ENCODE results near the gene CHMP4A.

Gene CHMP4A

DNA sequence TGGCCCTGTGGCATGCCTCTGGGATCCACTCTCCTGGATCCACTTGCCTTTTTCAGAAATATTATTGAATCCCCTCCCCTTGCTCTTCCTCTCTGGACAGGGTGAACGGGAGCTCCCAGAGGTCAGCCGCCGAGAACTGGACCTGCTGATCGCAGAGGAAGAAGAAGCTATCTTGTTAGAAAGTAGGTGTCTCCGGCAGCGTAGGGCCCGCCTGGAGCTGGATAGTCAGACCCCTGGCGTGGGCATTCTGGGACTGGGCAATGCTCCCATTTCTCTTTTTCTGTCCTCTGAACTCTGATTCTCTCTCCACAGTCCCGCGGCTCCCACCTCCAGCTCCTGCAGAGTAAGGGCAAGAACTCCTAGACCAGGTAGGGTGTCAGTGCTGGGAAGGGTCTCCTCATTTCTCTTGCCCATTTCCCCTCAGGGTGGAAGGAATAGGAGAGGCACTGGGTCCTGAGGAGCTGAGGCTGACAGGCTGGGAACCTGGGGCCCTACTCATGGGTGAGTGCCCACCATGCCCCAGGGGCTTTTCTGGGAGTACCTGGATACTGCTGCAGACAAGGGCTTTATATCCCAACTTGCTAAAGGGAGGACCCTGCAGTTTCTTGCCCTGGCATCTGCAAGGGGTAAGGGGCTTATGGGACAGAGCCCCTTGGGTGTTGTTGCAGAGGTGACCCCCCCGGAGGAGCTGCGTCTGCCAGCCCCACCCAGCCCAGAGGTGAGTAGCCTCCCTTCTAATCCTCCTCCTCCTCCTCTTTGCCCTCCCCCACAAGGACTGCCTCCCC is 36.1 kb downstream of the CHMP4A start:
- DNase-seq, result no peak

DNA sequence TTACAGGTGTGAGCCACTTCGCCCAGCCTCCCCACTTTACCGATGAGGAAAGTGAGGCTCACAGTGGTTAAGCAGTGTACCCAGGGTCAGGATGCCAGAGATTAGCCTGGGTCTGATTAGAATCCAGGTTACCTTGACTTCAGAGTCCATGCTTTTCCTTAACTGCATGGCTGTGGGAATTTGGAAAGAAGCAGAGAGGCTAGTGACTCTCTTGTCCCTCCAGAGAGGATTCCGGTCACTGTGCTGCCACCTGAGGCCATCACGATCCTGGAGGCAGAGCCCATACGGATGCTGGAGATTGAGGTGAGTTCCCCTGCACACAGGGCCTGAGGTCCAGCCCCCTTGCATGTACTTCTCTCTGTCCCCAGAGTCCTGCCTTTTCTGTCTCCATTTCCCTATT is 36.7 kb downstream of the CHMP4A start:
- DNase-seq, result no peak

DNA sequence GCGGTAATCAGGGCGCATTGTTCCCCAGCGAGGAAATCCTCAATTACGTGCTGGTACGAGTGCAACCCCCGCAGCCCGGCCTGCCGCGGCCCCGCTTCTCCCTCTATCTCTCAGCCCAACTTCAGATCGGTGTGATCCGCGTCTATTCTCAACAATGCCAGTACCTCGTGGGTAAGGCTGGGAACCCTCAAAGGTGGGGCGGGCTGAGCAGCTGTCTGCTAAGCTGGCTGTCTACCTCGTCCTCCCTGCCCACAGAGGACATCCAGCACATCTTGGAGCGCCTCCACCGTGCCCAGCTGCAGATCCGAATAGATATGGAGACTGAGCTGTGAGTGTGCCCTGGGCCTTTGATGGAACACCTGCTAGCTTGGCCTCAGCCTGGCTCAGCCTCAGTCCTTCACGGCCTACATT is 40.4 kb downstream of the CHMP4A start:
- DNase-seq, result no peak

DNA sequence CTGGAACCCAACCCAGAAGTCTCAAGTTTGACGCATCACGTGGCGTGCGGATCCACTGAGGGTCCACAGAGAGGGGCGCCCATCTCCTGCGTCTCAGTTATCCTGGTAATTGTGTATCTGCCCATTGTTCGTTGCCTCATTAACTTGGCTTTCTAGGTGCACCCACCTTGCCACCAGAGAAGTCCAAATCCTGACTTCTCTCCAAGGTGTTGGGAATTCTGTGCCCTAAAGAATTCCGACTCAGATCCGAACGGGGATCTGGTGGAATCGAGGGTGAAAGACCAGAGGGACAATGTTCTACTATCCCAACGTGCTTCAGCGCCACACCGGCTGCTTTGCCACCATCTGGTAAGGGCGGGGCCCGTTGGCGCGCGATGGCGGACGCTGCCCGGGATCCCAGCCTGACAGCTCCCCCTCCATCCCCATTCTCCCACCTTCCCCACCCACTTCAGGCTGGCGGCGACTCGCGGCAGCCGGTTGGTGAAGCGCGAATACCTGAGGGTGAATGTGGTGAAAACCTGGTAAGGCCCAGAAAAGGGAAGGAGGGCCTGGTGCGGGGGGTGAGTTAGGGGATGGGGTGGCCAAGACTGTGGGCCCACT is 40.9 kb downstream of the CHMP4A start:
- peak; percentile 28 for DNase-seq

DNA sequence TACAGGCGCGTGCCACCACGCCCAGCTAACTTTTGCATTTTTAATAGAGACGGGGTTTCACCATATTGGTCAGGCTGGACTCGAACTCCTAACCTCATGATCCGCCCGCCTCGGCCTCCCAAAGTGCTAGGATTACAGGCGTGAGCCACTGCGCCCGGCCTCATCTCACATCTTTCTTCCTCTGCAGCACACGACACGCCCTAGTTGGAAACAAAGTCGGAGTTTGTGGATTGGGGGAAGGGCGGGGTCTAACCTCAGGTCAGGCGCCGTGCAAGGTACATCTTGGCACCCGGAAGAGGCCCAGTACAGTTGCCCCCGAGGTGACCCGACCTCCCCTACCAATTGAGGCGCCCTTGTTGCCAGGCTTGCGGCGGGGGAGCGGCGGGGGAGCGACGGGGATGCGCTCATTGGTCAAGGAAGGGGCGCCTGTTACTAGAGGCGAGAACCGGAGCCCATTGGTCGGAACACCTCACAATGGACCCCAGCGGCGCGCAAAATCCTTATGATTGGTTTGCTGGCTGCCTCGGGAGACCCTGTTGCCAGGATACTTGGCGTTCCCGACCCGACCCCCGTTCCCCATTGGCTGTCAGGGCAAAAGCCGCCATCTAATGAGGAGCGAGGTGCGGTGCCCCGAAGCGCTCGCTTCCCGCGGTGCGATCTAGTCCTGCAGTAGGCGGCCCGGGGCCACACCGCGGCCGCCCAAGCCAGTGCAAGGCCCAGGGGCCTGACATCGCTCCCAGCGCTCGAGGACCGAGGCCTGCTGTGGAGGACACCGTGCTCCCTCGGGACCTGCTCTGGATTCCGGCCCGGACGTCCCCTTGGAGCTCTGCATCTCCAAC is 41.6 kb downstream of the CHMP4A start, which contains the start of gene REC8:
Gene REC8, plus strand, starts transcription at position 659 of the 839 bp plus-strand sequence. CDS start 473 bp downstream, outside the sequence.
- peak; percentile 99 for DNase-seq

DNA sequence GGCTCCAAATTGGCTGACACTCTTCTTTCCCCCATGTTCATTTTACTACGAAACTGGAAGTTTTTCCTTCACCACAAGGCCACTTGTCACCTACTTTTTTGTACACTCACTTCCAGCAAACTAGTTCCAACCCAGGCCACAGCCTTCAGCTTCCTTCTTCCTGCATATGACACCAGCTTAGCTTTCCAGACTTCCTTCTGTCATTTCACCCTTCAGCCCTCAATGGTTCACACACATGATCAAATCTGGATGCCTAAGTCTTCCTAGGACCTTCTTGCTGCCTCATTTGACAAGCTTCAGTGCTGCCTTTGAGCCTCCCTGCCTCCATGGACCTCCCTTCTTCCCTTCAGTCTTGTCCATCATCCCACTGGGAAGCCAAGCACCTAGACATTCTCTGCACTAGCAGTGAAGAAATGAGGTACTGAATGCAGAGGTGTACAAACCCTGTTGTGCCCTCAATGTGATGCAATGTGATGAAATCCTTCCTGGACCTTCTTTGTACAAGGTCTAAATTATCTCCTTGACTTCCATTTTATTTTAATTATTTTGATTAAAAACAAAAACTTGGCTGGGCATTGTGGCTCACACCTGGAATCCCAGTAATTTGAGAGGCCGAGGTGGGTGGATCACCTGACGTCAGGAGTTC is 45.7 kb downstream of the CHMP4A start:
- DNase-seq, result no peak

DNA sequence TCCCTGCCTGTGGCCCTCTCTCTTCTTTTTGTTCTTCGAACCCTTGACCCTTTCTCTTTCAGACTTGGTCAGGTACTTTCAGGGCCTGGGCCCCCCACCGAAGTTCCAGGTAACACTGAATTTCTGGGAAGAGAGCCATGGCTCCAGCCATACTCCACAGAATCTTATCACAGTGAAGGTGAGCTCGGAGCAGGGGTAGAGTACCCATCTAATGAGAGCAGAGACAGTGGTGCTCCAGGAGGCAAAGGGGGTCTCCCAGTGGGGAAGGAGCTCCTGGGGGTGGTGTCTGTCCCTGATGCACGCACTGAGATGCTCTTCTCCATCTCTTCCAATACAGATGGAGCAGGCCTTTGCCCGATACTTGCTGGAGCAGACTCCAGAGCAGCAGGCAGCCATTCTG is 47.5 kb downstream of the CHMP4A start:
- no peak for DNase-seq

DNA sequence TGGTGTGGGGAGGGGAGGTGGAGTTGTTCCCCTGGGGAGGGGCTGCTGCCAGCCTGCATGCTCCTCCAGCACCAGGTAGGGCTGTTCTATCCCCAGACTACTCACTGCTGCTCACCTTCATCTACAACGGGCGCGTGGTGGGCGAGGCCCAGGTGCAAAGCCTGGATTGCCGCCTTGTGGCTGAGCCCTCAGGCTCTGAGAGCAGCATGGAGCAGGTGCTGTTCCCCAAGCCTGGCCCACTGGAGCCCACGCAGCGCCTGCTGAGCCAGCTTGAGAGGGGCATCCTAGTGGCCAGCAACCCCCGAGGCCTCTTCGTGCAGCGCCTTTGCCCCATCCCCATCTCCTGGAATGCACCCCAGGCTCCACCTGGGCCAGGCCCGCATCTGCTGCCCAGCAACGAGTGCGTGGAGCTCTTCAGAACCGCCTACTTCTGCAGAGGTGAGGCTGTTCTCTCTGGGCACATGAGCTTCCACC is 48.7 kb downstream of the CHMP4A start:
- no peak for DNase-seq

DNA sequence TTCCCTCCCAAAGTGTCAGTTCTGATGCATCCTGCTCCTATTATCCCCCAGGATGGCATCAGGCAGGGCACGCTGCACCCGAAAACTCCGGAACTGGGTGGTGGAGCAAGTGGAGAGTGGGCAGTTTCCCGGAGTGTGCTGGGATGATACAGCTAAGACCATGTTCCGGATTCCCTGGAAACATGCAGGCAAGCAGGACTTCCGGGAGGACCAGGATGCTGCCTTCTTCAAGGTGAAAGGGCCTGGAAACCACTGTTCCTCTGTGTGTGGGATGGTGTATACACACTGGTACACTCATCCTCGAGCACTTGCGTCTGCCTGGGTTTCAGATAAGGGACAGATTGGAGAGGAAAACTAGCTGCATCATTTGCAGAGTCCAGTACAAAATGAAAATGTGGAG is 51.2 kb downstream of the CHMP4A start:
- no peak for DNase-seq

DNA sequence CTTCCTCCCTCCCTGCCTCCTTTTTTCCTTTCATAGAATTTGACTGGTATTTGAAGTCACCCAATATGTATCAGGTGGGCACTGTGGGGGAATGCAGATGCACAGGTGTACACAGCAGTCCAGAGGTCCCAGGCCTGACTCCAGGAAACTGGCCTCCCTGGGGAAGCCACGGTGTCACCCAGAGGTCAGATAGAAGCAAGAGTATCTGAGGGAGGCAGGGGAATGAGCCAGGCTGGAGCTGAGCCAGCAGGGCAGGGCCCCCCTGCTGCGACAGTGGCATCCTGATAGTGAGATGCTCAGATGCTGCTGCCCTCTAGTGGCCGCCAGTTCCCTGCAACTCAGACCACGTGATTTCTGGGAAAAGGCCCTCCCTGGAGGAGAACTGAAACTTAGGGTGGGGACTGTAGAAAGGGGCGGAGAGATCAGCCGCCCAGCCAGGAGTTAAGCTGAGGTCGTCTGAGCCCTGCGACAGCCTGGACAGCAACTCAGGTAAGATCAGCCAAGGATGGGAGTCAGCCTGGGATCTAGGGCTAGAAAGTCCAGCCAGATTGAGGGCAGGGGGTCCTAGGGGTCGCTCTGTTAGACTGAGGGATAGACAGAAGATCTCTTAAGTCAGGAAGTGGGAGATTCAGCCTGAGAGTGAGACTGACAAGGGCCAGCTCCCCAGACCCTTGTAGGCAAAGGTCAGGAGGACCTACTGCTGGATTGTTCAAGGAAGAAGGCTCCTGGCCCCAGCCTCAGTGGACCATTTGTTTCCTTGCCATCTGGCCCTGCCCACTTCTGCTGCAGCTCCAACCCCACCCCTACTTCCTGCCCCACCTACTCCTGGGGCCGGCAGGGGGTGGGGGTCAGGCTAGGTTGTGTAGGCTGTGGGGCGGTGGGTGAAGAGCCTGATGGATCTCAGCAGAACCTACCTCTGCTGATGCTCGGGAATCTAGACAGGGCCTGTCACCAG is 52.2 kb downstream of the CHMP4A start, which contains the start of gene IRF9:
Gene IRF9, plus strand, starts transcription at position 416 of the 955 bp plus-strand sequence. CDS start 880 bp downstream, outside the sequence.
- DNase-seq, result peak; percentile 96

DNA sequence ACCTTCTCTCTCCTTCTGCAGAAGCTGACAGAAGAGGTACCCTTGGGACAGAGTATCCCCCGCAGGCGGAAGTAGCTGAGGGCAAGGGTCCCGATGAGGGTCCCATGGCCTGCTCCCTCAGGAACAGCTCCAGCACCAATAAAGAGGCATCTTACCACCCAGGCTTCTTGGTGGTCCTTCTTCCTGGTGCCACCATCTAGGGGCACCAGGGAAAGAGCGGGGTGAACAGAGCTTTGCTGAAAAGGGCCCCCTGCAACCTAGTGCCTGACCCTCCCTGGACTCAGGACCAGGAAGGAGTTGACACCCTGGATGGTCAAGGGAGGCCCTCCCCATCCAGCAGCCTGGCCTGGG is 52.8 kb downstream of the CHMP4A start:
- DNase-seq, result no peak

DNA sequence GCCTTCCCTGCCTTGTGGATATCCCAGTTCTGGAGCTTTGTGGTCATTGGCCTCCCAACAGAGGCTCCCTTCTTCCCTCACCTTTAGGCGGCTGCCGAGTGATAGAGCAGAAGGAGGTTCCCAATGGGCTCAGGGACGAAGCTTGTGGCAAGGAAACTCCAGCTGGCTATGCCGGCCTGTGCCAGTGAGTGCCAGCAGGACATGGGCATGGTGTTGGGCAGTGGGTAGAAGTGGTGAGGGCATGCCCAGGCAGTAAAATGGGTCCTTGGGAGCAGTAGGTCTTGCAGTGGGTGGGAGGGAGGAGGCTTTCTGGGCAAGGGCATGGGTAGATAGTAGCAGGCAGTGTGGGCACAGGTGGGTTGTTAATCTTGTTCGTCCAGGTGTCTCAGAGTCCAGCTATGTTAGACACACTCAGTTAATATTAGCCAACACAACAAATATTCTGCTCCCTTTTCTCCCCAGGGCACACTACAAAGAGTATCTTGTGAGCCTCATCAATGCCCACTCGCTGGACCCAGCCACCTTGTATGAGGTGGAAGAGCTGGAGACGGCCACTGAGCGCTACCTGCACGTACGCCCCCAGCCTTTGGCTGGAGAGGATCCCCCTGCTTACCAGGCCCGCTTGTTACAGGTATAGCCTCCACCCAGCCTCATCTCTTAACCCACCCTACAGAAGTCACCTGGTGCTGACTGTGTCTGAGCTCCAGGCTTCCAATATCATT is 53.4 kb downstream of the CHMP4A start:
- DNase-seq, result no peak

Measured in NCI-H1105 treated with DMSO at 0.1 percent for 48 hours (cell line).